NCI-H1694 (cell line): ENCODE results near the gene KRTAP27-1.
A peak's percentile ranks its signal among the peaks of the same experiment; 100 is the strongest.

Experiments used
- DNase-seq: peaks from one replicate; lab custom pipeline; 2025; lab: John Stamatoyannopoulos, UW

KRTAP27-1 gene

GRCh38 chr21:30337276-30337744, at the start of gene KRTAP27-1:
TSS of gene KRTAP27-1 (minus strand) at chr21:30337694. CDS start at chr21:30337668, 26 bp downstream.
- no peak for DNase-seq

GRCh38 chr21:30382201-30382600, 44.7 kb upstream of the KRTAP27-1 start:
- DNase-seq: no peak

- no peak for DNase-seq
Observed at GRCh38 chr21:30372139-30372770, 34.8 kb upstream of the KRTAP27-1 start, which contains the start of gene KRTAP13-2. TSS of gene KRTAP13-2 (minus strand) at chr21:30372271. CDS start at chr21:30372213, 58 bp downstream.

- DNase-seq: no peak
Observed at GRCh38 chr21:30355906-30356305, 18.4 kb upstream of the KRTAP27-1 start.

GRCh38 chr21:30354308-30355005, 17.0 kb upstream of the KRTAP27-1 start:
- DNase-seq: no peak

- DNase-seq: no peak
Observed at GRCh38 chr21:30351534-30351933, 14.0 kb upstream of the KRTAP27-1 start.

- DNase-seq: no peak
Observed at GRCh38 chr21:30349572-30349971, 12.1 kb upstream of the KRTAP27-1 start.

- no peak for DNase-seq
Observed at GRCh38 chr21:30348506-30348905, 11.0 kb upstream of the KRTAP27-1 start, which contains the start of gene KRTAP23-1. TSS of gene KRTAP23-1 (minus strand) at chr21:30348606. CDS start at chr21:30348606, 0 bp downstream.

GRCh38 chr21:30345014-30345413, 7.5 kb upstream of the KRTAP27-1 start:
- no peak for DNase-seq

- DNase-seq: peak; percentile 23
Observed at GRCh38 chr21:30340714-30341573, 3.5 kb upstream of the KRTAP27-1 start.

- no peak for DNase-seq
Observed at GRCh38 chr21:30338717-30339116, 1.2 kb upstream of the KRTAP27-1 start.

GRCh38 chr21:30337772-30338171, 278 bp upstream of the KRTAP27-1 start:
- no peak for DNase-seq

- DNase-seq: no peak
Observed at GRCh38 chr21:30336596-30336995, 898 bp downstream of the KRTAP27-1 start.

GRCh38 chr21:30333736-30334135, 3.8 kb downstream of the KRTAP27-1 start:
- no peak for DNase-seq

- no peak for DNase-seq
Observed at GRCh38 chr21:30332681-30333080, 4.8 kb downstream of the KRTAP27-1 start.

GRCh38 chr21:30329203-30329875, 8.2 kb downstream of the KRTAP27-1 start:
- no peak for DNase-seq

- DNase-seq: no peak
Observed at GRCh38 chr21:30326390-30326789, 11.1 kb downstream of the KRTAP27-1 start.

- DNase-seq: no peak
Observed at GRCh38 chr21:30320215-30320614, 17.3 kb downstream of the KRTAP27-1 start, which contains the start of gene KRTAP26-1. TSS of gene KRTAP26-1 (minus strand) at chr21:30320315. CDS start at chr21:30320035, 280 bp downstream.

- no peak for DNase-seq
Observed at GRCh38 chr21:30315701-30316100, 21.8 kb downstream of the KRTAP27-1 start.

- no peak for DNase-seq
Observed at GRCh38 chr21:30306884-30307283, 30.6 kb downstream of the KRTAP27-1 start.

- no peak for DNase-seq
Observed at GRCh38 chr21:30305136-30305535, 32.4 kb downstream of the KRTAP27-1 start.

- no peak for DNase-seq
Observed at GRCh38 chr21:30289215-30289614, 48.3 kb downstream of the KRTAP27-1 start, which contains the start of gene KRTAP25-1. TSS of gene KRTAP25-1 (minus strand) at chr21:30289514. CDS start at chr21:30289490, 24 bp downstream.
